ENCODE measurements around the gene GPBAR1.

GPBAR1 gene

DNA sequence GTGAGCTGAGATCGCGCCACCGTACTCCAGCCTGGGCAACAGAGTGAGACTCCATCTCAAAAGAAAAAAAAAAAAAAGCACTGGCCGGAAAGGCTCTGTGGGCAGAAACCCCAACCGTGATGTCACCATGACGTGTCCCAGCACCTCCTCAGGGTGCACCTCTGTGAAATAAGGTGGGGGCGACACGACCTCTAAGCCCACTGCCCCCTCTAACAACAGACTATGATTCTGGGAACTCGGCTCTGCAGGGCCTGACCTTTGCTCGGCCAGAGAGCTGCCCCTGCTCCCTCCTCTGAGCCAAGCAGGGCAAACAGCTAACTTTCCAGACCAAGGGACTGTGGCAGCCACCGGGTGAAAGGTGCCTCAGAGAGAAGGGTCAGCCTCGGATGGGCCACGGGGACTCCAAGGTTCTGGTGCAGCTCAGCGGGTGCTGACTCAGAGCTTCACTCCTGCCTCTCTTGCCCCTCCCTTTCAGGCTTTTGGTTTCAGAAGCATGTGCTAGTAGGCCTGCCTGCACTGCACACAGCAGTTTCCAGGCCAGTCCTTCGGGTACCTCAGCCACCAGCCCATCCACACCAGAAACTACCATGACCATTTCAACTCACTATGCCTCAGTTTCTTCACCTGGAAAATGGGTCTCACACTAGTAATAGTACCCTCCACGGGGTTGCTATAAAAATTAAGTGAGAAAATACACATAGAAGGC lies 23.4 kb downstream of the GPBAR1 start:
- peak in 2 of 3 donors; percentile 48 to 57 for DNase-seq (ENCODE audit: low read depth in 2 of 3, low spot score in 1 of 3)

DNA sequence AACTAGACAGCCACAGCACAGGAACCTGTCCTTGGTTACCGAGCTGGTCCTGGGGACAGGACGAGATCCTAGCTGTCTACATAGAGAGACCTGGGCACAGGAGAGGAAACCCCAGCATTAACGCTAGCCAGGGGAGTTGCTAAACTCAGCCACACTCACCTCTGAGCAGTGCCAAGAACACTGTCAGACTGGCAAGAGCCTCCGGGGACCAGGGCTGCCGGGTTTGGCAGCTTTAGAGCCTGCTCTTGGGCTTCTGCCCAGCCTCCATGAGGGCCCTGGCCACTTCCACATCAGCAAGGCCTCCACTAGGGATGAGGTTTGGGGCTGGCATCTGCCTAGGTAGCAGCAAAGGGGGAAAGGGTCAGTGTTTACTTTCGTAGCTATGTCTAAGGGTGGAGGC lies 24.8 kb downstream of the GPBAR1 start:
- DNase-seq (ENCODE audit: low read depth in 2 of 3, low spot score in 1 of 3) = no peak

DNA sequence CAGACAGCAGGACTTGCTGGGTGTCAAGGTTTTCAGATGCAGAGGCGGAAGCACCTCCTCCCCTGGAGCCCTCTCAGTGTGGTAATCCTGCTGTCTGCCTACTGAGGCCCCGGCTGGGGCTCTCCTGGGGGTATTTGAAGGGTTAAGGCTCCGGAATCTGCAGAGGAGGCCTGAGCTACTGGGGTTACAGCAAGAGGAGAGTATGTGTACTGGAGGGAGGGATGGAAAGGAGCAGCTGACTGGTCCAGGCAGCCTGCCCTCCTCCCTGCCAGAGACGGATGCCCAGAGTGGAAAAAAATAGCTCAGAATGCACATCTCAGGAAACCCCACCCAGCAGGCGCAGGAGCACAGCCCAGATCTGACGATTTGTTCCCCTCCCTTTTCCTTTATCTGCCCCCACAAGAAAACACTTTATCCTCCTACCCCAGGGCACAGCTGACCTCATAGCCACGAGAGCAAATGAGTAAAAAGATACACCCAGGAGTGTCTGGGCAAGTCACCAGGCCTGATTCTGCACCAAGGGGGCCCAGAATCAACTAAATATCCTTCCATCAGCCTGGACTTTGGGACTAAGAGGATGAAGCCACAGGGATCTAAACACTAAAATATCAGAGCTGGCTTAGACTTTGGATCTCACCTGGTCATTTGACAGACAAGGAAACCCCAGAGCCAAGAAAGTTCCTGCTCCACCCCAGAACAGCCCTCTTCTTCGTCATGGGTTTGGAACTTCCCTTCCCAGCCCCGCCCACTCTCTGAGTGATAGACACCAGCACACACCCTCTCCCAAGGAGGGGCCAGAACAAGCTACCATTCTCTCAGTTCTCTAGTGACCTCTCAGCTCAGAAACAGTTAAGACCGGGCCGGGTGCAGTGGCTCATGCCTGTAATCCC lies 26.0 kb downstream of the GPBAR1 start:
- DNase-seq (ENCODE audit: low read depth in 2 of 3, low spot score in 1 of 3) = peak; percentile 75 to 77 (median 76)

DNA sequence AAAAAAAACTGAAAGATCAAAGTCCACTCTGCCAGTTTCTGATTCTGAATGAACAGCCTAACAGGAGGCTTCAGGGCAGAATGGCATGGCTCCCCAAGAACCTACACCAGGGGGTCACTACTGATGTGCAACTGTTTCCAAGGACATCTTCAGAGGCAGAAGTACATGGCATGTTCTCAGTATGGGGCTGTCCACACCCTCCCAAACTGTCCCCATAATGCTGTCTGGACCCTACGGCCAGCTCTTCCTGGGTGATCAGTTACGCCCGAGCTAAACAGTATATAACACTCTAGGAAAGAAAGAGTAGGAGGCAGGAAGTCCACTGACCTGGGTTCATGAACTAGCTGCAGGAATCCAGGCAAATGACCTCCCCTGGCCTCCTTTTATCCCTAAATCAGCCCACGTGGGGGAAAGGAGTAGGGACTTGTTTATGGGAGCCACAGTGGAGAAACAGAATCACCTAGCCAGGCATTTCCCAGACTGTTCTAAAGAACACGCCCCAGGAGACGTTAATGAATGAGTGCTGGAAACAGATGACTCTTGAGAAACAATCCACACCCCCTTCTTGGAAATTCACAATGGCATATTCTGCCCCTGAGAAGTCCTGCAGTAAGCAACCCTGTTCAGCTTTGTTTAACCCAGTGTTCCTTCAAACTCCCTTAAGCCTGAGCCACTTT lies 29.0 kb downstream of the GPBAR1 start:
- no peak for DNase-seq (ENCODE audit: low read depth in 2 of 3, low spot score in 1 of 3)

DNA sequence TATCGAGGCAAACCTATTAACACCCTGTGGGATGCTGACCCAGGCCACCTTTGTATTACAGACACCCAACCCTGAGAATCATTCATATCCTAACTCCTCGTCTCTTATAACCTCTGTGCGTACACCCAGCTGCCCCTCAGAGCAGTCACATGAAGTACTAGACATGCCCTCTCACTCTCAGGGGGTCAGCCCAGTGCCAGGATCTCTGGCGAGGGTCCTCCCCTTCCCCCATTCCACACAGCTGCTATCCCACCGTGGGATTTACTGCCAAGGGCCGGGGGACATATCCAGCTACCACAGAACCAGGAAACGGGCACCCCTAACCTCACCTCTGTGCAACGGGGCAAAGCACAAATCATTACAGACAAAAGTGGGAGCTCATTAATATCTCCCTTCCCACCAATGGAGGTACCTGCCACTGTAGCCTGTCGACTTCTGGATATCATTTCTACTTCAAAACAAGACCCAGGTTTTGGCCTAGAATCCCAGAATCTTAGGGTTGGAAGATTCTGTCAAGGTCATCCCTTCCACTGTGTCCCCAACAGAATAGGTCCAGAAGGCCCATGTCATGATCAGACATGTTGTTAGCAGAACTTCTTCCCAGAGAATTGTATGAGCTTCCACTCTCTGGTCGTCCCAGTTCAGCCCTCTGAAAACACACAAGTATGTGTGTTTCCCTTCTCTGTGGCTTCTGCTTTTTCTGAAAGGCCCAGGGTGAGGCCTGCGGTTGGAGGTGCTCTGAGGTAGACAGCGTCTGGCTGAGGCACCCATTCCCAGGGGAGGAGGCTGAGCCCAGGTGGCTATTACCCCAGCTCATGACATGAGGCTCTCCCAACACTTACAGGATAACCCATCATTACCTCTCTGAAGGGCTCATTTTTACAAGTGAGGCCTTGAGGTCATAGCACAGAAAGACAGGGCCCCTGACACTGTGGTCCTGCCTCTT lies 29.8 kb downstream of the GPBAR1 start:
- peak in 1 of 3 donors; percentile 32 for DNase-seq (ENCODE audit: low read depth in 2 of 3, low spot score in 1 of 3)

DNA sequence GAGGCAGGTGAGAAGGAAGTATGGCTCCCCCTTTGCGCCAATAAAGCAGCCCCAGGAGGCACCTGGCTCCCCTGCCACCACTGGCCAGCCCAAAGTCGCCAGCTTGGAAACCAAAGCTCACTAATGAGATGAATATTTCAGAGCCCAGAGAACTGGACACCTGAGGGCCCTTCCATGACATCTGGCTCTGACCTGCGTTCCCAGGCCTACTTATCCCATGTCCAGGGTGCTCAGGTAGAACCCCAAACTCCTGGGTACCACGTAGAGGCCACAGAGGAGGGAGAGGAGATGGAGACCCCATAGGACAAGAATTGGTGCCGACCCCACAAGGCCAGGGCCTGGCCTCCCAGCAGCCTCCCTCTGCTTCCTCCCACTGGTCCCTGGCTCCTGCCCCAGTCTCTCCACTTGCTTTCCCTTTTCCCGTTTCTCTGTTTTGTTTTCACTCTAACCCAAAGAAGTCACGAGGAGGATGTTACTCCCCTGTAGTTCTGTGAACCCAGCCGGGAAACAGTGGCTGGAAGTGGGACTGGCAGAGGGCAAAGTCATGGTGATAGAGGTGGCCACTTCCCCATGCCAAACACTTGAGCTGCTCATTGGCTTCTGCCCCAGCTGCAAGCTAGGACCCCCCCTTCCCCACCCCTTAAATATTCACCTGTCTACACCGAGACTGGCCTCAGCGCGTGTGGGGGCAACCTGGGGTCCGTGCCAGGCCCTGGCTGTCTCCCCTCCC lies 30.7 kb downstream of the GPBAR1 start:
- no peak for DNase-seq (ENCODE audit: low read depth in 2 of 3, low spot score in 1 of 3)

DNA sequence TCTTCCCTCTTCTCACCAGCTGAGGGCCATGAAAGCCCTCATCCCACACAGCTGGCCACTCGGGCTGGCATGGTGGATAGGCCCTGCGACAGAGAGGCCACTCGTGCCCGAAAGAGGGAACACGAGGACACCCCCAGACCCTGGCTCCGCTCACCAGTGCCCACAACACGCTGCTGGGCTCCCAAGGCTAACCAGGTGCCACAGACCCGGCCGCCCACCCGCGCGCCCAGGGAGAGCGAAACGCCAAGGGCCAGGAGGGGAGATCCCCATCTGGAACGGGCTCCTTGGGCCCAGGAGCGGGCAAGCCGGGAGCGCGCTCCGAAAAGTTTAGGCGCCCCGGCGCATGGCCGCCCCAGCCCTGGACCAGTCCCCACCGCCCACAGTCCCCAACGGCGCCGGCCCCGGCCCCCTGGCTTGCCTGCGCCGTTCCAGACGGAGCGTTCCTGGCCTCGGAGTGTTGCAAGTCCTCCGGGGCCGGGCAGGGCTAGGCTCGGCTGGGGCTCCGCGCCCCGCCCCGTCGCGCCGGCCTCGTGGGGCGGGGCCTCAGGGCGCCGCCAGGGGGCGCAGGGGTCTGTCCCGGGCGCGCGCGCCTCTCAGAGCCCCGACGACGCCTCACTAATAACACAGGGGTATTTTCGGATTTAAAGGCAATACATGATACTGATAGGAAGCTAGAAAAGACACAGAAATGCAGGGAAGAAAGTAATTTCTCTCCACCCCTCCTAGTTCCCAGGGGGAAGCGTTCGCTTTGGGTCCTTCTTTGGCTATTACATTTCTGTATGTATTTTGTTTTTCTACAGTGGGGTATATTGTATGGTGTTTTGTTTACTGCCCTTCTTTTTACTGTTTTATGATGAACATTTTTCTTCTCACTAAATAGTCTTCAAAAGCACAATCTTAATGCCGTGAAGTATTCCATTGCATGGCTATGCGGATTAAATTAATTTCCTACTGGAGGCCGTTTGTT lies 31.5 kb downstream of the GPBAR1 start, which contains the start of gene TMBIM1:
TMBIM1 (minus strand) TSS at position 456 of the 967 bp plus-strand sequence. CDS start 10,362 bp downstream, outside the sequence.
- peak; percentile 55 to 70 (median 66) for DNase-seq (ENCODE audit: low read depth in 2 of 3, low spot score in 1 of 3)

DNA sequence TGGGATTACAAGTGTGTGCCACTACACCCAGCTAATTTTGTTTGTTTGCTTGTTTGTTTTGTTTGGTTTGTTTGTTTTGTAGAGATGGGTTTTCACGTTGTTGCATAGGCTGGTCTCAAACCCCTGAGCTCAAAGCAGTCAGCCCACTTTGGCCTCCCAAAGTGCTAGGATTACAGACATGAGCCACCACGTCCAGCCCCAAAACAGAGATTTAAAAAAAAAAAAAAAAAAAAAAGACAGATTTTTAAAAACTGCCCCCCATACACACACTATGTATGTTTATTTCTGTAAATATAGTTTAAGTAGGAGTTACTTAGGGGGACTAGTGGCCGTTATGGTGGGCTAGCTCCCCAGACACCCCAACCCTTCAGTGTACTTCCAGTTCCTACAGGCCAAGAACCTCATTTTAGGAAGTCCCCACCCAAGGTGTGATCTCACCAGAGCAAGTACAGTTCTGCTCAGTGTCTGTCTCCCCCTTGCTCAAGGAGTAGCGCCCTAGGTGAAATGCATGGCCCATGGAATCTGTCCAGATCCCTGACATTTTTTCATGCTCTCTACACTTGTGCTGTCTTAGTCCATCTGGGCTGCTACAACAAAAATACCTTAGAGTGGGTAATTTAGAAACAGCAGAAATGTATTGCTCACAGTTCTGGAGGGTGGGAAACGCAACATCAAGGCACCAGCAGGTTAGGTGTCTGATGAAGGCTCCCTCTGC lies 33.1 kb downstream of the GPBAR1 start:
- no peak for DNase-seq (ENCODE audit: low read depth in 2 of 3, low spot score in 1 of 3)

DNA sequence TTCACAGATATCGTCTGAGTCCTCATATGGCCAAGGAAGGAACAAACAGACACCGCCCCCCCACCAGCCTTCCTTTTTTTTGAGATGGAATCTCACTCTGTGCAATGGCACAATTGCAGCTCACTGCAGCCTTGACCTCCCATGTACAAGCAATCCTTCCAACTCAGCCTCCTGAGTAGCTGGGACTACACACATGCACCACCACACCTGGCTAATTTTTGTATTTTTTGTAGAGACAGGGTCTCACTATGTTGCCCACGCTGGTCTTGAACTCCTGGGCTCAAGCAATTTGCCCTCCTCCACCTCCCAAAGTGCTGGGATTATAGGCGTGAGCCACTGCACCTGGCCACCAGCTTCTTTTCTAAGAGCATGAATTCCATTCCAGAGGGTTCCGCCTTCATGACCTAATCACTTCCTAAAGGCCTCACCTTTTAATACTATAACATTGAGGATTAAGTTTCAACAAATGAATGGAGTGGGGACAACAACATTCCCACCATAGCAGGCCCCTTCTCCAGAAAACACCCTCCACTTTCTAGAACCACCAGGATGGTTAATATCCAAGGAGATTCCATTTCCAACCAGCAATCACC lies 33.7 kb downstream of the GPBAR1 start:
- DNase-seq (ENCODE audit: low read depth in 2 of 3, low spot score in 1 of 3) = no peak

DNA sequence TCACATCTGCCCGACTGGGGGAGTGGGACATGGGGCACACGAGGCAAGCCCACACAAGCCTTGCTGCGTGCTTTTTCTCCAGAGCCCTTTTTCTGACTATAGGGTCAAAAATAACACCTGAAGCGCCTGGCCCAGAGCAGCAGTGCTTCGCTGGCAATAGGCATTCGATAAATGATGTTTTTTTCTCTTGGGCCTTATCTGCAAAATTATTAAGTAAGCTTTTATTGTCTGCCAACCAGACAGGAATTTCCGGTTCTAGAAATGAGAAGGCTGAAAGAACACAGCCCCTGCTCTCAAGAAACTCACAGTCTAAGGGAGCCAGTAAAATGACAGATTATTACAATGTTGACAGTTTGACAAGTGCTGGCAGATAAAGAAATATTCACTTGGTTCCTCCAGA lies 34.2 kb downstream of the GPBAR1 start:
- DNase-seq (ENCODE audit: low read depth in 2 of 3, low spot score in 1 of 3) = no peak

DNA sequence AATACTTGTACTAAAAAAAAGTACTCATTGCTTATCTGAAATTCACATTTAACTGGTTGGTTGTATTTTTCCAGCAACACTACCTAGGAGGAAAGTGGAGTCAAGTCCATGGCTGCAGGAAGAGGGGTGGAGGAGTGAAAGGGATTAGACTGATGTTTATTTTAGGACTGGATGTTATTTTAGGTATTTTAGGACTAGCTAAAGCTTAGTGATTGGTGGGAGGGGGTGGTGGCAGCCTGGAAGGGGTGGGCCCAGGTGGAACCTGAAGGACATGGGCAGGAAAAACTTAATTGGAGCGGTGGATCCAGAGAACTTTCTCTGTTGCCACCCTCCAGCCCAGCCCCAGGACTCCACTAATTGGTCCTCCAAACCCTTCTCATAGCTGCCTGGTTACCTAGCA lies 35.4 kb downstream of the GPBAR1 start:
- no peak for DNase-seq (ENCODE audit: low read depth in 2 of 3, low spot score in 1 of 3)

DNA sequence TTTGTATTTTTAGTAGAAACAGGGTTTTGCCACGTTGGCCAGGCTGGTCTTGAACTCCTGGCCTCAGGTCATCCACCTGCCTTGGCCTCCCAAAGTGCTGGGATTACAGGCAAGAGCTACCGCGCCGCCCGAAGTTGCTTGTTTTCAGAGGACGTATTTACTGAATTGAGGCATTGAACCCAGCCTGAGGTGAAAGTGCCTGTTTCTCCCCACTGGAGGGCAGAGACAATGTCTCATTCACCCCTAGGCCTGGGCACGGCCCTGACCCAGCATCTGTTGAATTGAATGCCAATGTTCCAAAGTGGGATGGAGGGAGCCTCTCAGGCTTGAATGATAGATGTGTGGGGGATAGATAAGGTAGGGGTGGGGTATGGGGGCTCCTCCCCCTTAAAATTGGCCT lies 36.0 kb downstream of the GPBAR1 start:
- no peak for DNase-seq (ENCODE audit: low read depth in 2 of 3, low spot score in 1 of 3)

DNA sequence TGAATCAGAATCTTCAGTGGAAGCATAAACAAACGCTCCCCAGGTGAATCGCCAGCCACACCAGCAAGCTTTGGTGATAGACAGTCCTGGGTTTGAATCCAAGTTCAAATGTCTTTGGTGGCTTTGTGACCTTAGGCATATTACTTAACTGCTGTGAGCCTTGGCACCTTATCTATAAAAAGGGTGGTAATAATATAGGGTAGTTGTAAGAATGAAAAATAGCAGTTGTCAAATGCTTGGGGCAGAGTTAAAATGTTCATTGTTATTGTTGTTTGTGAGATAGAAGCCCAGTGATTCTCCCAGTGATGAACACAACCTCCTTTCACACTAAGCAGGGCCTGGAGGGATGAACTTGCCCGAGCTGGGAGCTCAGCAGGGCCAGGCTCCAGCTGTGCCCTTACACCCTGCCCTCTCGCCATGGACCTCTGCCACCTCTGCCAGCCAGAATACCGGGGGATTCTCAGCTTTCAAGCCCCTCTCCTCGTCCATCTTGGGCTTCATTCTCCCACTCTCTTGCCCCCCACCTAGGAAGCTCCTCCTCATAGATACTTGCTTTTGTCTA lies 37.6 kb downstream of the GPBAR1 start:
- no peak for DNase-seq (ENCODE audit: low read depth in 2 of 3, low spot score in 1 of 3)

DNA sequence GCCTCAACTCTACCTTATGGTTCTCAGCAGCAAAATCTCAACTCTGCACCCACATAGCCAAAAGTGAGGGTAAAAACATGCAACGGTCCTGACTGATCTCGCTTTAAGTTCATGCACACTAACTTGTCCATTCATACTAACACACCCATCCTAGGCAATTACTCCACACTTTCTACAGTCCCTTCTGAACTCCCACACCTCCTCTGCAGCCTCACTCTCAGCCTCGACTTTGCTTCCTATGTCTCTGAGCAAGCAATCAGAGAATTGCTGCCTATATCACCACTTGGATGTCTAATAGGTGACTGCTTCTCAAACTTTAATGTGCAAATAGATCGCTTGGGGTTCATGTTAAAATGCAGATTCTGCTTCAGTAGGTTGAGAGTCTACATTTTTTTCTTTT lies 39.3 kb downstream of the GPBAR1 start:
- no peak for DNase-seq (ENCODE audit: low read depth in 2 of 3, low spot score in 1 of 3)

DNA sequence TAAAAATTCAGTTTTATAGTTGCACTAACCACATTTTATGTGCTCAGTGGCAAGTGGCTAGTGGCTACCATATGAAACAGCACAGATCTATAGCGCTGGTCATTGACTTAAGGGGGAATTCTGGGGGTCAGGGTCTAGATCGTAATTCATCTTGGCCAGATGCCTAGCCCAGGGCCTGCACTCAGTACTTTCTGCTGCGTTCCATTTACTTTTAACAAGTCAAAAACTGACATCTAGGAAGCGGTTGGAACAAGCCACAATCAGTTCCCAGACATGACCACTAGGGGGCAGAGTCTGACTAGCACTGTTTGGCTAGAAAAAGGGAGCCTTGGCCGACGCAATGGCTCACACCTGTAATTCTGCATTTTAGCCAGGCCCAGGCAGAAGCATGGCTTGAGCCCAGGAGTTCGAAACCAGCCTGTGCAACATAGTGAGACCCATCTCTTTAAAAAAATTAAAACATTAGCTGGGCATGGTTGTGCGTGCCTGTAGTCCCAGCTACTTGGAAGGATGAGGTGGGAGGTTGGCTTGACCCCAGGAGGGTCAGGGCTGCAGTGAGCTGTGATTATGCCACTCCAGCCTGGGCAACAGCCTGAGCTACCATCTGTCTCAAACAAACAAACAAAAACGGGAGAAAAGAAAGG lies 40.5 kb downstream of the GPBAR1 start:
- DNase-seq (ENCODE audit: low read depth in 2 of 3, low spot score in 1 of 3) = peak; percentile 81 to 92 (median 81)

DNA sequence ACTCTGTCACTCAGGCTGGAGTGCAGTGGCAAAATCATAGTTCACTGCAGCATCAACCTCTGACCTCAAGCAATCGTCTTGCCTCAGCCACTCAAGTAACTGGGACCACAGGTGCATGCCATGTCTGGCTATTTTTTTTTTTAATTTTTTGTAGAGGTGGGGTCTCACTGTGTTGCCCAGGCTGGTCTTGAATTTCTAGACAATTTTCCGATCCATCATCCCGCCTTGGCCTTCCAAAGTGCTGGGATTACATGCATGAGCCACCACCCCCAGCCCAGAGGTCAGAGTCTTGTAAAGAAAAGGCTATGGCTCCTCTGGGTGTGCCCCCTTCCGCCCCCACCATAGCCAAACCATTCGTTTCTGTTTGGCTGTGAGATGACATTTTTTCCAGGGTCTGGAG lies 44.6 kb downstream of the GPBAR1 start:
- no peak for DNase-seq (ENCODE audit: low read depth in 2 of 3, low spot score in 1 of 3)

All from stimulated activated CD4-positive, alpha-beta T cell treated with anti-CD3 and anti-CD28 coated beads, Interleukin-12 subunit alpha, Interleukin-12 subunit beta, amount 100 ng/mL, for 48 hours (primary cell).